Pulmonary artery endothelial cell (primary cell): Measurements from ENCODE around the gene KIRREL3. TPM values are rescaled to one million over a fixed set of nuclear protein-coding genes. Genes with fewer than 3 reads are reported as not detected.

ENCODE experiments used
- DNase-seq: peaks from one replicate; pipeline ENCODE4 v3.0.0-alpha.2; 2011; ENCODE audit warnings: low read depth, low spot score
- total RNA-seq: library from RNA; depleted of rRNA; stranded (reverse); fragments of >200 nt; gene quantifications from 2 replicates; pipeline ENCODE4 v1.2.3, GENCODE V29; 2014

KIRREL3 gene
- total RNA-seq, 1 donor from 2014 or later: not detected

GRCh38 chr11:126426820-126427749, 573.5 kb downstream of the KIRREL3 start:
- no peak for DNase-seq

DNA sequence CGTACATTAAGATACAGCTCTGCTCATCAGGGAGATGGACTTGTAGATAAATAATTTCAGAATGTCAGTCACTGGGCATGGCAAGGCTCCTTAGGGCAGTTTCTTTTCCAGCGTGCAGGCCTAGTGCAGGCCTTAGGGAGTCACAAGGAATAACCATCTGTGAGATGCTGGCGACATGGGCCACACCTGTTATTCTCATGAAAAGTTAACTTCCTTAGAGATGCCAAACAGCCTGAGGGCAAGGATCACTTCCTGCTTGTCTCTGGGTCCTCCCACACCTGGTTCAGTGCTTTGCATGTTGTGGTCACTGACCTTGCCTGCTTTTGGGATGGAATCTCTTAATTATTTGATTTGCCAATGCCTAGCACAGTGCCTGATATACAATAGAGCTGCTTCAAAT, 574.5 kb downstream of the KIRREL3 start:
- DNase-seq: no peak

DNA sequence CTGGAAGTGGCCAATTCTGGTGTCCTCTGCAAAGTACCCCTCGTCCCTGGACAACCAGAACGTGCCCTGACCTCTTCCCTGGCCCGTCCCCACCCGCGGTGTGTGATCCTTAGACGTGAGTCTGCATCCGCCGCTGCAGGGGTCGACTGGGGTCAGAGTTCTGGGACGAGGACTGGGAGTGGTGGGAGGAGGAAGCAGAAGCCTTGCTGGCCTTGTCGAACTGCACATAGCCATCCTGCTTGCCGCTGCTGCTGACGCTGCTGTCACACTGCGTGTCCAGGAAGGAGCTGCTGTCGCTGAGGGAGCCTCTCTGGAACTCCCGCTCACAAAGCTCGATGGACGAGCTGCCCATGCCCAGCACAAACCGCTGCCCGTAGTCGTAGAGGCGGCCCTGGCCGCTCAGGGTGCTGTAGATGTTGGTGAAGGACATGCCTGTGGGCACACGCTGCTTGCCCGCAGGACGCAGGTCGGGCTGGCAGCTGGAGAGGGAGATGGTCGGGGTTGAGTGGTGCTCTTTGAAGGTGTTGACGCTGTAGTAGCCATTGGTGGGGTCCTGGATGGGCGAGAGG, 576.0 kb downstream of the KIRREL3 start:
- DNase-seq: no peak

DNA sequence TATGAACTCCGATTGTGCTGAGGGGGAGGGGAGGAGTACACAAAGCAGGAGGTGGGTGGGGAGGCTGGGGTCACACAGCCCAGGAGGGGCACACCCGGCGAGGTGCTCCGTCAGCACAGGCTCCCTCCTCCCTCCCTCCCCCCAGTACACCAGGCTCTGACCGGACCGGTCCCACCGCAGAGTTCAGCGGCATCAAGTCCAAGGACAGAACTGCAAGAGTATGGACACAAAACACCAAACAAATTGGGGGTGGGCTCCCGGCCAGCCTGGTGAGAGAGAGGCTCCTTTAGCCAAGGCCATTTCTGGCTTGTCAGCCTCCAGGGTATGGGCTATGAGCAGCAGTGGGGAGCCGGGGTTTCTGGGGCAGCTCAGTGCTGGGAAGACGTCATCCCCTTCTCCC, 576.8 kb downstream of the KIRREL3 start:
- no peak for DNase-seq

DNA sequence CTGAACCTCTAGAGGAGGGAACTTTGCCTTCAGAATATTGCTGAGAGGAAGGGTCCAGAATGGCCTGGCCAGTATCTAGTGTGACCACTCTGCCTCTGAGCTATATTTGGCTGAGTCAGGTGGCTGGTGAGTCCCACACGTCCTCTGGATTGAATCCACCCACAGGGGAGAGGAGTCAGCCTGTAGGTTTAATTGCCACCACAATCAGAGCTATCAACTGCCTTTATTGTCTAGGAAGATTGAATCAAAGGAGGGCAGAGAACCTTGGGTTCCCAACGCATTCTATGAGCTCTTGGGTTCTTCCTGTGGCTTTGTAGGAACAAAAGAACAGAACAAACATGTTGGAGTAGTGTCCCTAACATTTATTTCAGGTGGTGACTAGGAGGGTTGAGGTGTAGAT, 577.4 kb downstream of the KIRREL3 start:
- no peak for DNase-seq

- no peak for DNase-seq
Observed at GRCh38 chr11:126422446-126422845, 578.1 kb downstream of the KIRREL3 start.

DNA sequence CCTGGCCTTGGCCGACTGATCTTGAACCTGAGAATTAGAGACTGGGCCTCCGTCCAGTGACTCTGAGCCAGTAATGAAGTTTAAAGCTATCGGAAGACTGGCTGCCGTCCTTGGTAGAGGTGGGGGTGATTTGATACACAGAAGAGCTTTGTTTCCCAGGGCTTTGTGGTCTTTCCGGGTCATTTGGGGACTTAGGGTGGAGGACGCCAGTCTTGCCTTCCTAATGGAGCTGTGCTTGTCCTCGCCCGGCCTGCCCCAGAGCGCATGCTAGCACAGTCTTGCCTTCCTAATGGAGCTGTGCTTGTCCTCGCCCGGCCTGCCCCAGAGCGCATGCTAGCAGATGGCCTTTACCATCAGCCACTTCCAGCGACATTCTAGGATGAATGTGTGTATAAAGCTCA, 579.3 kb downstream of the KIRREL3 start:
- DNase-seq: no peak

- DNase-seq: no peak
Observed at GRCh38 chr11:126420698-126421256, 579.8 kb downstream of the KIRREL3 start.

GRCh38 chr11:126419801-126420697, 580.5 kb downstream of the KIRREL3 start:
- no peak for DNase-seq

DNA sequence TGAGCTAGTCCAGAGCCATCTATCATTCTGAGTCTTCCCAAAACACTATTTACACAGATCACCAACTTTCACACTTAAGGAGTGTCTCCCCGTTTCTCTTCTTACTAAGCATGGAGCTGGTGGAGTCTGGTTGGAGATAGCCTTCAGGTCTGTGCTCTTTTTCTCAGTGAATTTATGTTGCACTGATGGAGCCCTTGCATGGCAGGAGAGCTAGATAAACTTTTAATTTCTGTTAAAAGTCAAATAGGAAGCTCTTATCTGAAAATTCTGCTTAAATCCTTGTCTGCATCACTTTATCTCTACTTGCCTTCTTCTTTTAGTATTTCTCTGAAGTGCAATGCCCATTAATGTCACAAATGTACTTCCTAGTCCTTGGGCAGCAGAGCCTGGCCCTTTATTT, 581.7 kb downstream of the KIRREL3 start:
- DNase-seq: no peak

DNA sequence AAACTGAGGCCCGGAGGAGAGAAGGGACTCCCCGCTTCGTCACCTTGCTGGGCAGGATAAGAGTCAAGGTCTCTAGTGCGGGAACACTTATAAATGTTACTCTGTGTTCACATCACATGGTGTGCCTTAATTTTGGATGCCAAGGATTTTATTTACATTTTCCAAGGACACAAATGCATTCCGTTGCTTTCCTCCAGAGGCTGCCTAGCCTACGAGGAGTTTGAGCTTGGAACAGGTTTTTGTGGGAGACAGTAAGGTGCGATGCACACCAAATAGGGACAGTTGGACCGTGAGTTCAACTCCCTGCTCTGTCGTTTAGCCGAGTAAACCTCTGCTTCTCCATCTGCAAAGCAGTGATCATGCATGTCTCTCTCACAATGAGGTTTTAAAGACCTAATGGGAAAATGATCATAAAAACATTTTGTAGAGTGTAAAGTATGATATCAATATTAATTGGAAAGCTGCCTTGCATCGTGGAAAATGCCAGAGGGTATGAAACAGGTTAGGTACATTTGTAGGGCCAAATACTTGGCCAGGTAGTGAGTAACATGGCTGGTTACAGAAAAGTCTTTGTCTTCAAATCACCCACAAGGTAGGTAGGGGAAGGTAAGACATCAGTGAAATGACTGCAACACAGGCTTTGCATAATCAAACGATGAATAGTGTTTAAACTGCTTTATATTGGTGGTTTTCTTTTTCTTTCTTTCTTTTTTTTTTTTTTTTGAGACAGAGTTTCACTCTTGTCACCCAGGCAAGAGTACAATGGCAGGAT, 583.3 kb downstream of the KIRREL3 start:
- DNase-seq: no peak

- DNase-seq: peak; percentile 57
Observed at GRCh38 chr11:126416542-126417090, 584.0 kb downstream of the KIRREL3 start.

- DNase-seq: no peak
Observed at GRCh38 chr11:126415669-126416420, 584.7 kb downstream of the KIRREL3 start.

GRCh38 chr11:126415128-126415527, 585.4 kb downstream of the KIRREL3 start:
- no peak for DNase-seq

- DNase-seq: no peak
Observed at GRCh38 chr11:126414615-126415014, 586.0 kb downstream of the KIRREL3 start.

DNA sequence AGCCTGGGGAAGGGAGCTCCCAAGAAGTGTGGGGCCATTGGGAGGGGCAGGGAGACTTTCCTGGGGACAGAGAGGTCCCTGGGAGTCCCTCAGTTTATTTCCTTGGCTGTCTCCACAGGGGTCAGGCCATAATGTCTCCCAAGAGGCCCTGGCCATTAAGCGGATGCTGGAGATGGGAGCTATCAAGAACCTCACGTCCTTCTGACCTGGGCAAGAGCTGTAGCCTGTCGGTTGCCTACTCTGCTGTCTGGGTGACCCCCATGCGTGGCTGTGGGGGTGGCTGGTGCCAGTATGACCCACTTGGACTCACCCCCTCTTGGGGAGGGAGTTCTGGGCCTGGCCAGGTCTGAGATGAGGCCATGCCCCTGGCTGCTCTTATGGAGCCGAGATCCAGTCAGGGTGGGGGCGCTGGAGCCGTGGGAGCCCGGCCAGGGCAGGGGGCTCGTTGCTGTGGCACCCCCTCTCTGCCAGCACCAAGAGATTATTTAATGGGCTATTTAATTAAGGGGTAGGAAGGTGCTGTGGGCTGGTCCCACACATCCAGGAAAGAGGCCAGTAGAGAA, 586.6 kb downstream of the KIRREL3 start:
- DNase-seq: no peak

DNA sequence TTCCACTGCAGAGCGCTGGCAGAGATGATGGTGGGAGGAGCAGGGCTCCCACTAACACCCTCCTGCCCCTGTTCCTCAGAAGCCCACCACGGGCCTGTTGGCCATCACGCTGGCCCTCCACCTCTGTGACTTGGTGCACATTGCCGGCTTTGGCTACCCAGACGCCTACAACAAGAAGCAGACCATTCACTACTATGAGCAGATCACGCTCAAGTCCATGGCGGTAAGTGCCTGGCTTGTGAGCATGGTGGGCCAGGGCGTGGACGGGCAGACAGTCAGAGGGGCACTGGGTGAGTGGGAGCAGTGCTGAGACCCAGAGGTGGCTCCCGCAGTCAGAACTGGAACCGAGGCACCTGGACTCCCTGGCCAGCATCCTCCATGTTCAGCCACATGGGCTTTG, 587.1 kb downstream of the KIRREL3 start:
- no peak for DNase-seq

GRCh38 chr11:126411971-126412381, 588.6 kb downstream of the KIRREL3 start:
- no peak for DNase-seq

- DNase-seq: no peak
Observed at GRCh38 chr11:126410649-126411048, 589.9 kb downstream of the KIRREL3 start.
